Gastroesophageal sphincter (tissue), 4 donors: ENCODE data around the gene ENTPD7. TPM values are rescaled to one million over a fixed set of nuclear protein-coding genes. Genes with fewer than 3 reads are reported as not detected.

Experiments used
- ATAC-seq: fragments of 150-250 bp; one replicate; pipeline ENCODE4 v1.9.1; 2016; ENCODE audit warnings: mild to moderate bottlenecking, moderate library complexity
- H3K27ac ChIP-seq, 4 donors: fragments of 200-600 bp; sonication (generic) in 3 of 4; 1 replicate in 3 of 4; 2 replicates in 1 of 4; pipeline ENCODE4 v1.5.1; 2016 to 2019
- H3K27me3 ChIP-seq: fragments of 200-600 bp; sonication (generic); one replicate; pipeline ENCODE4 v1.5.1; 2019
- H3K36me3 ChIP-seq, 2 donors: fragments of 200-600 bp; sonication (generic); one replicate each; pipeline ENCODE4 v1.5.1; 2019; ENCODE audit warnings: control low read depth in 1 of 2
- H3K4me1 ChIP-seq, 3 donors: fragments of 200-600 bp; sonication (generic); 1 replicate in 2 of 3; 2 replicates in 1 of 3; pipeline ENCODE4 v1.5.1; 2016 to 2019; ENCODE audit warnings: control low read depth in 2 of 3
- H3K4me3 ChIP-seq, 2 donors: fragments of 200-600 bp; sonication (generic); one replicate each; pipeline ENCODE4 v1.5.1; 2019; ENCODE audit warnings: mild to moderate bottlenecking in 1 of 2, moderate library complexity in 1 of 2
- H3K9me3 ChIP-seq, 3 donors: fragments of 200-600 bp; sonication (generic); one replicate each; pipeline ENCODE4 v1.5.1; 2017 to 2019; ENCODE audit warnings: control low read depth in 2 of 3
- EP300 ChIP-seq: sonication (generic); formaldehyde crosslinking; IDR thresholded peaks from one replicate; pipeline ENCODE4 v1.6.1; 2017; ENCODE audit warnings: antibody characterized with exemption, mild to moderate bottlenecking
- POLR2A ChIP-seq, 2 donors: fragments of 450-650 bp; IDR thresholded peaks; one replicate each; pipeline ENCODE4 v1.6.1; 2017; ENCODE audit warnings: antibody characterized with exemption in 2 of 2, mild to moderate bottlenecking in 2 of 2, moderate library complexity in 1 of 2
- POLR2AphosphoS5 ChIP-seq: sonication (generic); formaldehyde crosslinking; IDR thresholded peaks from one replicate; pipeline ENCODE4 v1.6.1; 2017; ENCODE audit warnings: antibody characterized with exemption
- WGBS, 2 donors: methylation state at CpG; one replicate each; pipeline ENCODE4 v1.1.5; 2018; ENCODE audit warnings: low coverage in 1 of 2; 5-methylcytosine and 5-hydroxymethylcytosine counted together
- total RNA-seq, 4 donors: library from RNA; depleted of rRNA; stranded (reverse); fragments of >200 nt; gene quantifications; one replicate each; pipeline ENCODE4 v1.1.0, GENCODE V29; 2016
- TF ChIP-seq, protein P1 (sequence below), 4 experiments: fragments of 200-600 bp in 2 of 4; fragments of 450-650 bp in 2 of 4; sonication (generic) in 1 of 4; IDR thresholded peaks; one replicate each; pipeline ENCODE4 v1.5.1; 2017 to 2019; ENCODE audit warnings: antibody characterized with exemption in 4 of 4, mild to moderate bottlenecking in 2 of 4, moderate library complexity in 2 of 4

The ENTPD7 gene
- 1 to 10 TPM; 4.5 to 9.1 (median 5.6) TPM for total RNA-seq

DNA sequence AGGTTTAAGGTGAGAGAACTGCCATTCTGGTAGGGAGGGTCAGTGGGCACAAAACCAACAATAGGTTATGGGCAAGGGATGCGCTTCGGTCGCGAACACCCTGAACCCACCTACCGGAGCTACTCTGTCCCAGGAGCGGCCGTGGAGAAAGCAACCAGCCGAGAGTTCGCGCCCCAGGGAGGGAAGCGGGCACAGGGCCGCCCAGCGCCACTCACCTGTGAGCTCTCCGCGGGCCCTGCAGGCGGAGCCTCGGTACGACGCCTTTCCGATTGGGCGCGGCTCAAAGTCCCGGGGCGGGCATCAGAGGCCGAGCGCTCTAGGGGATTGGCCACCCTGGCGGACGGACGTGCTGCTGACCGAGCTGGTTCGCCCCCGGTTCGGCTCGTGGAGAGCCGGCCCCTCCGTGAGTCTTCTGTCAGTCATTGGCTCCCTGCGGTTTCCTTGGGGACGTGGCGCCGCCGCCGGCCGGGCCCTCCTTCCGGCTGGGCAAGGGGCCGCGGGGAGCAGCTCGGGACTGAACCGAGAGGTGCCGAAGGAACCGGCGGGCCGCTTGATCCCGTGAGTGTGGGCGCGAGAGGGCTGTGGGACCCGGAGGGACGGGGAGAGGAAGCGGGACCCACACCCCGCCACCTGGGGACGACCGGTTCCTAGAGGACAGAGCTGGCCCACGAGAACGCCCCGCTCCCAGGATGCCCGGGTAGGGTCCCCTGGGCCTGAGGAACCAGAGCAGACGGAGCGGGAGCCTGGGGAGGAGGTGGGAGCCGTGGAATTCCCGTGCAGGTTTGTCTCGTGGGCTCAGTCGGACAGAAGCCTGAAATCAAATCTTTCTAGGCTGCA lies at the start of gene ENTPD7:
TSS of gene ENTPD7 (plus strand) at position 479 of the 837 bp plus-strand sequence. CDS start 448 bp downstream, outside the sequence.
- H3K27ac ChIP-seq, result peak within 1 kb of the TSS in 3 of 4 donors; percentile 9 to 74 (median 32)
- H3K4me3 ChIP-seq, result peak within 1 kb of the TSS; percentile 70 to 76
- WGBS, 2 donors, result no CpG with 5 or more reads among the region's 71 CpGs
- peaks cover 0 to 21% (median 10%) of the 10 kb centered on the region in 3 donors for H3K4me1 ChIP-seq
- peak; percentile 100 for ATAC-seq
- no peaks in the 10 kb centered on the region for H3K27me3 ChIP-seq
- H3K9me3 ChIP-seq, result no peaks in the 10 kb centered on the region
- H3K36me3 ChIP-seq, result peaks cover 0 to 5% of the 10 kb centered on the region in 2 donors
- TF ChIP-seq EP300 (no peak), POLR2A (IDR thresholded peaks at IDR 0.05) (no peak), POLR2AphosphoS5 (peak; percentile 35)
- TF ChIP-seq, protein P1, sequence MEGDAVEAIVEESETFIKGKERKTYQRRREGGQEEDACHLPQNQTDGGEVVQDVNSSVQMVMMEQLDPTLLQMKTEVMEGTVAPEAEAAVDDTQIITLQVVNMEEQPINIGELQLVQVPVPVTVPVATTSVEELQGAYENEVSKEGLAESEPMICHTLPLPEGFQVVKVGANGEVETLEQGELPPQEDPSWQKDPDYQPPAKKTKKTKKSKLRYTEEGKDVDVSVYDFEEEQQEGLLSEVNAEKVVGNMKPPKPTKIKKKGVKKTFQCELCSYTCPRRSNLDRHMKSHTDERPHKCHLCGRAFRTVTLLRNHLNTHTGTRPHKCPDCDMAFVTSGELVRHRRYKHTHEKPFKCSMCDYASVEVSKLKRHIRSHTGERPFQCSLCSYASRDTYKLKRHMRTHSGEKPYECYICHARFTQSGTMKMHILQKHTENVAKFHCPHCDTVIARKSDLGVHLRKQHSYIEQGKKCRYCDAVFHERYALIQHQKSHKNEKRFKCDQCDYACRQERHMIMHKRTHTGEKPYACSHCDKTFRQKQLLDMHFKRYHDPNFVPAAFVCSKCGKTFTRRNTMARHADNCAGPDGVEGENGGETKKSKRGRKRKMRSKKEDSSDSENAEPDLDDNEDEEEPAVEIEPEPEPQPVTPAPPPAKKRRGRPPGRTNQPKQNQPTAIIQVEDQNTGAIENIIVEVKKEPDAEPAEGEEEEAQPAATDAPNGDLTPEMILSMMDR (IDR thresholded peaks at IDR 0.05), result peak in 3 of 4 experiments; percentile 53 to 72 (median 65)

GRCh38 chr10:99610221-99610620 lies 49.1 kb upstream of the ENTPD7 start:
- WGBS, 2 donors, result 80 to 88% methylated on average over 1 to 3 of the region's 3 CpGs
- no peaks in the 10 kb centered on the region for H3K27me3 ChIP-seq
- no peaks in the 10 kb centered on the region for H3K9me3 ChIP-seq
- H3K4me3 ChIP-seq, result no peak overlapping the region
- H3K27ac ChIP-seq, result no peak overlapping the region
- no peak for ATAC-seq
- TF ChIP-seq EP300 (no peak), POLR2A (IDR thresholded peaks at IDR 0.05) (no peak), POLR2AphosphoS5 (no peak)
- TF ChIP-seq, protein P1 (IDR thresholded peaks at IDR 0.05), result no peak
- H3K4me1 ChIP-seq, result peaks cover 0 to 16% (median 0%) of the 10 kb centered on the region in 3 donors
- peaks cover 0 to 49% of the 10 kb centered on the region in 2 donors for H3K36me3 ChIP-seq

DNA sequence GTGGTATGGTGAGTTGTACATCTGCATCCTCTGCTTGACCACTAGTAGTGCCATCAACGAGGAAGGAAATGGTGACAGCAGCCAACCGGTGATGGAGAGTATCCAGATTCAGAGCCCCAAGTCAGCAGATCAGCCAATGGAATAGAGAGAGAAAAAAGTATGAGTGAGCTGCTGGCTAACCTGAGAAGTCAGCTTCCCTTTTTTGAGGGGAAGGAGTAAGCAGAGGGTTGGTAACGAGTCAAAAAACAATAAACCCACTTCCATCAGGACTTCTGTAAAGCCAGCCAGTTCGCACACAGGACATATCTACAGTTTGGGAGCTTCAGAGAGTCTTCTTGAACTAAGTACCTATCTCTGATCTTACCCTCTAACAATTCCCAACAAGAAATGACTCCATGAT lies 48.0 kb upstream of the ENTPD7 start:
- Histone ChIP-seq H3K4me3 (no peak overlapping the region), H3K4me1 (peaks cover 0 to 27% (median 0%) of the 10 kb centered on the region in 3 donors), H3K36me3 (peaks cover 0 to 54% of the 10 kb centered on the region in 2 donors), H3K9me3 (no peaks in the 10 kb centered on the region), H3K27ac (no peak overlapping the region), H3K27me3 (no peaks in the 10 kb centered on the region)
- no peak for TF ChIP-seq POLR2A (IDR thresholded peaks at IDR 0.05)
- no peak for ATAC-seq
- 63 to 65% methylated on average over 4 of the region's 4 CpGs for WGBS, 2 donors

GRCh38 chr10:99612167-99612831 lies 47.0 kb upstream of the ENTPD7 start:
- H3K27ac ChIP-seq, result peak overlapping the region in 1 of 4 donors; percentile 14
- WGBS, 2 donors, result 0 to 22% methylated on average over 2 to 7 of the region's 7 CpGs
- H3K27me3 ChIP-seq, result no peaks in the 10 kb centered on the region
- H3K9me3 ChIP-seq, result no peaks in the 10 kb centered on the region
- H3K4me1 ChIP-seq, result peaks cover 0 to 37% (median 7%) of the 10 kb centered on the region in 3 donors
- no peak overlapping the region for H3K4me3 ChIP-seq
- TF ChIP-seq EP300 (no peak), POLR2A (IDR thresholded peaks at IDR 0.05) (no peak), POLR2AphosphoS5 (peak; percentile 34)
- TF ChIP-seq, protein P1 (IDR thresholded peaks at IDR 0.05), result peak; percentile 79 to 86 (median 81)
- peak; percentile 53 for ATAC-seq
- H3K36me3 ChIP-seq, result peaks cover 0 to 54% of the 10 kb centered on the region in 2 donors

- ATAC-seq, result no peak
- H3K27ac ChIP-seq, result no peak overlapping the region
- peaks cover 0 to 39% of the 10 kb centered on the region in 2 donors for H3K36me3 ChIP-seq
- H3K9me3 ChIP-seq, result no peaks in the 10 kb centered on the region
- no peak for TF ChIP-seq EP300
- TF ChIP-seq, protein P1 (IDR thresholded peaks at IDR 0.05), result no peak
- TF ChIP-seq POLR2A (IDR thresholded peaks at IDR 0.05), result no peak
- no peak for TF ChIP-seq POLR2AphosphoS5
- 50 to 79% methylated on average over 2 to 4 of the region's 4 CpGs for WGBS, 2 donors
- peaks cover 0 to 60% (median 25%) of the 10 kb centered on the region in 3 donors for H3K4me1 ChIP-seq
- no peak overlapping the region for H3K4me3 ChIP-seq
- H3K27me3 ChIP-seq, result no peaks in the 10 kb centered on the region
Observed at GRCh38 chr10:99615426-99615825, 43.9 kb upstream of the ENTPD7 start.
